HG03280 (cell line): ENCODE measurements around the gene DBNDD1.

Source experiments
- ATAC-seq: cut with Tn5 transposase; IDR thresholded peaks from one replicate; pipeline ENCODE4 v1.9.1; 2021; ENCODE audit warnings: mild to moderate bottlenecking, moderate library complexity; ENCODE audit not compliant: unreplicated experiment

Gene DBNDD1

DNA sequence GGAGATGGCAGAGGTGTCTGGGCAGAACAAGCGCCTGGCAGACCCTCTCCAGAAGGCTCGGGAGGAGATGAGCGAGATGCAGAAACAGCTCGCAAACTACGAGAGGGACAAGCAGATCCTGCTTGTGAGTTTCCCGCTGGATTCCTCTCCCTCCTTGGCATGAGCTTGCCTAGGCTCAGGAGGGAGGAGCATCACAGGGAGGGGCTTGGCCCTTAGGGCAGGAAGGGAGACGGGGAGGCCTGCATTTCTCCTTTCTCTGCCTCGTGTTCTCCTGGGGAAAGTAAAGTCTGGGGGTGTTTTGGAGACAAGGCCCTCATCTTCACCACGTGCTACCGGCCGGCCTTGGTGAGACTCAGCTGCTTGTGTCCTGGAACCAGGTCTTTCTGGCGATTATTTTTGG is 18.0 kb upstream of the DBNDD1 start:
- no peak for ATAC-seq

- no peak for ATAC-seq
Measured at GRCh38 chr16:90035902-90036301, 16.6 kb upstream of the DBNDD1 start.

- ATAC-seq: no peak
Measured at GRCh38 chr16:90034504-90034903, 15.2 kb upstream of the DBNDD1 start.

DNA sequence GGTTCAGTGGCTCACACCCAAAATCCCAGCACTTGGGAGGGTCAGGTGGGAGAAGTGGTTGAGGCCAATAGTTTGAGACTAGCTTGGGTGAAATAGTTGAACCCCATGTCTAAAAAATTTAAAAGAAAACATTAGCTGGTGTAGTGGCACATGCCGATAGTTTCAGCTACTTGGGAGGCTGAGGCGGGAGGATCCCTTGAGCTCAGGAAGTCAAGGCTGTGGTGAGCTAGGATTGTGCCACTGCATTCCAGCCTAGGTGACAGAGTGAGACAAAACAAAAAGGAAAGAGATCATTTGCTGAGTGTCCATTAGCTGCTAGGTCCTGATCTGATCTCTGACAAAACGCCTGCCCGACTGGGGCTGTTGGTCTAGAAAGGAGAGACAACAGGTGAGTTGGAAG is 14.1 kb upstream of the DBNDD1 start:
- ATAC-seq: no peak

DNA sequence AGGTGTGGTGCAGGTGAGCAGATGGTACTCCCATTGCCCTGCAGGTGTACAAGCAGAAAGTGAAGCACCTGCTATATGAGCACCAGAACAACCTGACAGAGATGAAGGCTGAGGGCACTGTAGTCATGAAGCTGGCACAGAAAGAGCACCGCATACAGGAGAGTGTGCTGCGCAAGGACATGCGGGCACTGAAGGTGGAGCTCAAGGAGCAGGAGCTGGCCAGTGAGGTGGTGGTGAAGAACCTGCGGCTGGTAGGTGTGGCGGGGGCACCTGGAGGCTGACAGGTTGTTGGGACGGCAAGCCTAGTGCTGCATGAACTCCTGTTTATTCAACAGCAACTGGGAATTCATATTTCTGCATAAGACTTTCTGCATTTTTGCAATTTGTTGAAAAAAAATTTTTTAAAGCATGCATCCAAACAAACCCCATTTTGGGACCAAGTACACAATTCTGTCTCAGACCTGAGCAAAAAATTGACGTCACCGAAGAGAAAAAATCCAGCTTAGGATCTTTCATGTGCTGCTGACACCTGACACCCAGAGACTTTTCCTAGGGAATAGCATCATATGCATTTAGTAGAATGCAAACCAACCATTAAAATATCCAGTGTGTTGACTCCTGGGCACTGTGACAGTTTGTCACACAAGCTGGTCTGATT is 13.5 kb upstream of the DBNDD1 start:
- no peak for ATAC-seq

DNA sequence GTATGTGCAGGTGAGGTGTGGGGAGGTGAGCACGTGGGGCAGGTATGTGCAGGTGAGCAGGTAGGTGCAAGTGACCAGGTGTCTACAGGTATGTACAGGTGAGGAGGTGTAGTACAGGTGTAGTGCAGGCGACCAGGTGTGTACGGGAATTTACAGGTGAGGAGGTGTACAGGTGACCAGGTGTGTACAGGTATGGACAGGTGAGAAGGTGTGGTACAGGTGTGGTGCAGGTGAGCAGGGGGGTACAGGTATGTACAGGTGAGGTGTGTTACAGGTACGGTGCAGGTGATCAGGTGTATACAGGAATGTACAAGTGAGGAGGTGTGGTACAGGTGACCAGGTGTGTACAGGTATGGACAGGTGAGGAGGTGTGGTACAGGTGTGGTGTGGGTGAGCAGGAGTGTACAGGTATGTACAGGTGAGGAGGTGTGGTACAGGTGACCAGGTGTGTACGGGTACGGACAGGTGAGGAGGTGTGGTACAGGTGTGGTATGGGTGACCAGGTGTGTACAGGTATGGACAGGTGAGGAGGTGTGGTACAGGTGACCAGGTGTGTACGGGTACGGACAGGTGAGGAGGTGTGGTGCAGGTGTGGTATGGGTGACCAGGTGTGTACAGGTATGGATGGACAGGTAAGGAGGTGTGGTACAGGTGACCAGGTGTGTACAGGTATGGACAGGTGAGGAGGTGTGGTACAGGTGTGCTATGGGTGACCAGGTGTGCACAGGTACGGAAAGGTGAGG is 12.8 kb upstream of the DBNDD1 start:
- no peak for ATAC-seq

DNA sequence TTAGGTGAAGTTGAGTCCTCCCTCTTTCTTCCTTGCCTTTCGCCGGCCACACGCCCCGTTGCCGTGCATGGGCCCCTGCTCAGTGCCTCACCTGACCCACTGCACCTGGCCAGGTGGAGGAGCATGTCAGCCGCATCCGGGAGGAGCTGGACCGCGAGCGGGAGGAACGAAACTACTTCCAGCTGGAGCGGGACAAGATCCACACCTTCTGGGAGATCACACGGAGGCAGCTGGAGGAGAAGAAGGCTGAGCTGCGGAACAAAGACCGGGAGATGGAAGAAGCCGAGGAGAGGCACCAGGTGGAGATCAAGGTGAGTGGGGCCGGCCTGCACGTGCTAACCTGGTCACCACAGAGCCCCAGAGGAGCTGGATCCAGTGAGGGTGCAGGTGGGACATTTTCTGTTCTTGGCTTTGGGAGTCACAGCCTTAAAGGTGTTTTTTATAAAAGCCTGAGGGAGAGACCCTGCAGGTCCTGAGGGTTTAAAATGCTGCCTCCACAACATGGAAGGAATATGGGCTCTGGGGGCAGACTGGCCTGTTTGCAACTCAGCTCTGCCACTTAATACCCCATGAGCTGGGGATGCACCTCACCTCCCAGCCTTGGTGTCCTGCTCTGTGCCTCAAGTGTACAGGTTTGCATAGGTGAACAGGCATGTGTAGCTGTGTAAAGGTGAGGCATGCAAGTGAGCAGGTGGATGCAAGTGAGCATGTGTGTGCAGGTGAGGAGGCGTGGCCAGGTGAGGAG is 12.1 kb upstream of the DBNDD1 start:
- ATAC-seq: no peak

DNA sequence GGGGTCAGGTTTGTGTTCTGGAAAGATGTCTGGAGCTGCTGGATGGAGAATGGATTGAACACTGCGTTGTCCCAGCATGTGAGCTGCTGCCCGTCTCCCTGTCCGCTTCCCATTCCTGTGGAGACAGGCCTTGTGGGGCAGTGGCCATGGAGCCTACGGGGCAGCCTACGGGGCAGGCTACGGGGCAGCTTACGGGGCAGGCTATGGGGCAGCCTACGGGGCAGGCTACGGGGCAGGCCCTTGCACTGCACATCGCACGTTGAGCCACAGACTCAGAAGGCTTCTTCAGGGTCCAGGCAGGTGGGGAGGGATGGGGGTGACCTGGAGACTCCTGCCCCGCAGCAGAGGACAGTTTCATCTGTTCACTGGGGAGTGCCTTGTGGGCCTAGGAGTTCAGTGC is 9.7 kb upstream of the DBNDD1 start:
- no peak for ATAC-seq

- ATAC-seq: no peak
Measured at GRCh38 chr16:90027611-90028010, 8.4 kb upstream of the DBNDD1 start.

DNA sequence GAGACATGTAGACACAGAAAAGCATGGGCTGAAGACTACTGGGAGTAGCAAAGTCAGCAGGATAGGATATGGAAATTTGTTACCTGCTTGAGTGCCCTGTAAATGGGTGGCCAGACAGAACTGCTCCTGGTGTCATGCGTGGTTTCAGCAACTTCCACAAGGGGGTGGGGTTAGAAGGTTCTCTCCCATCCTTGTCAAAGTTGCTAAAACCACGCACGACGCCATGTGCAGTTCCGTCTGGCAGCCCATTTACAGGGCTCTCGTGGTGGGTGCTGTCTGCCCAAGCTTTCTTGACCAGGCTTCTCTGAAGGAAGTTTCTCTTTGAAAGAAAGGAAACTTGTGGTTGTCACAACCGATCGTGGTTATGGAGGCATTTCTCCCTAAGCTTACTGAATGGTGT is 6.9 kb upstream of the DBNDD1 start:
- ATAC-seq: no peak

GRCh38 chr16:90023078-90023447 is 3.8 kb upstream of the DBNDD1 start:
- ATAC-seq: no peak

DNA sequence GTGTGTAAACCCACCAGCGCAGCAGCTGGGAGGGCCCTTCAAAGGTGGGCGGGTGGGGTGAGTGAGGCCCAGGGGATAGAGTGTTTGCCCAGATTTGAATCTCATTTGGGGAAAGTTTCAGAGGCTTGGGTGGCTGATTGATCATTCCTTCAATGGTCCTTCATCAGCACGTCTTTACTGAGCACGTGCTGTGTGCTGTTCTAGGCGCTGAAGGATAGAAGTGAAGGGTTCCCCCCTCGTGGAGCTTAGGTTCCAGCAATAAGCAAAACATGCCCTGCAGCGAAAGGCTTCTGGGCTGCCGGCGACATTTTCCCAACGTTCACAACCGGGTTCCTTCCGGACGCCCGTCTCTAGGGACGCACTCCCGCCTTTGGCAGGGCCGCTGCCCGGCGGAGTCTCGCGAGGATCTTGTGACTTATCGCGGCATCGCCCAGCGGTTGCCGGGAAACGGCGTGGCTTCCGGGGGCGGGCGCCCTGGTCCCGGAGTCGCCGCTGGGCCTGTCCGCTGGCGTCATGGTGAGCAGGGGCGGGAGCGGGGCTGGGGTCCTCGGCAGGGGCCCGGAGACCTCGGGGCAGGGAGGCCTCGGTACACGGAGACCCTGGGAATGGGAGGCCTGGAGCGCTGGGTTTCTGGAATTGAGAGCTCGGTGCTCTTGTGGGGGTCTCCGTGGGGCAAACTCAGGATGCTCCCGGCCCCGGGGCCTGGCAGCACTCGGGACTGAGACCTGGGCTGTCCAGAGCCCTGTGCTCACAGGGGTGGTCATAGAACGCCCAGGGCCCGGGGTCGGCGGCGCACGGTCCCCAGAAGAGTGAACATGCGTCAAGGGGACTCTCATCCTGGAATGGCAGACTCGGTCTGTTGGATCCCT is 3.2 kb upstream of the DBNDD1 start:
- ATAC-seq: peak; percentile 81

- ATAC-seq: no peak
Measured at GRCh38 chr16:90020838-90021382, 1.7 kb upstream of the DBNDD1 start.

DNA sequence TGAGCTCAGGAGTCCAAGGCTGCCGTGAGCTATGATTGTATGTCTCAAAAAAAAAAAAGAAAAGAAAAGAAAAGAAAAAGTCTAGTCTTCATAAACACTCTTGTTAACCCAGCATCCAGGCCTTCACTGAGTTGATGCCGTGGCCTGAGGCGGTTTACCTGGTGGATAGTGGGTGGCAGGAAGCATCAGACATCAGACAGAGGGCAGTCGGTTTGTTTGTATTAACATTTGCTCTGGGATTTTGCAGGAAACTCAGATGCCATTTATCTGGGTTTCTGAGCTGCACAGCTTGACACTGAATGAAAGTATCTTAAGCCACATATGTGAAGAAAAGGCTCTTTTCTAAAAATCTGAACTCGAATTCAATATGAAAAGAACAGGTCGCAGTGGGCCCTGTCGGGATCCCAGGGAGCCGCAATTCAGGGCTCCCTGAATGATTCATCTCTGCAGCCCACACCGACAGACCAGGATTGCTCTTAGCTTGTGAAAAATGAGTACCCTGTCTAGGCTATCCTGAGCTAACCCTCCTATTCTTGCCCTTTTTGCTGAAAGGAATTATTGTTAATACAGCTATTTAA is 1.1 kb upstream of the DBNDD1 start:
- no peak for ATAC-seq

- no peak for ATAC-seq
Measured at GRCh38 chr16:90019543-90020259, 445 bp upstream of the DBNDD1 start.

GRCh38 chr16:90018297-90018651 is 982 bp downstream of the DBNDD1 start:
- no peak for ATAC-seq

DNA sequence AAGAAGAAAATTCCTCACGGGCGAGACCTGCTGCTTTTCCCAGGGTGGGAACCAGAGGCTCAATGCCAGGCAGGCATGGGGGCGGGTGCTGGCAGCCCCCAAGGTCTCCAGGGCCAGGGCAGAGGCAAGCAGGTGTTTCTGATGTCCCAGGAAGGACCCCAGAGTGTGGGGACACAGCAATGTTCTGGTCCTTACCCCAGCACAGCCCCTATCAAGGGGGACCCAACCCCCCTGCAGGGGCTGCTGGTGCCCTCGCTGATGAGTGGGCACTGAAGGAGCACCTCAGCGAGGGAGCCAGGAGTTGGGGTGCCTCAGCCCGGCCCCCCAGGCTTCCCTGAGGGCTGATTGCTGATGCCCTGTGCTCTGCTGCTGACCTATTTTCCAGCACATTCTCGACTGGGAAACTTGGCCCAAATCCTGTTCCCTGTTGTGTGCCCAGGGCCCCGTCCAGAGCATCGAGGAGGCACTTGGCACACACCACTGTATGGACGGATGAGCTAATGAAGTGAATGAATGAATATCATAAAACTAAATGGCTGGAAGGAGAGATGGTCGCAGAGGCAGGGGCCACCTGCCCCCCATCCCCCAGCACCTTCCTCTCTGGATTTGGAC is 2.8 kb downstream of the DBNDD1 start:
- no peak for ATAC-seq

GRCh38 chr16:90015586-90016338 is 3.5 kb downstream of the DBNDD1 start:
- no peak for ATAC-seq
